RPMI7951 (cell line): ENCODE data around the gene AK8. TPM values are rescaled to one million over a fixed set of nuclear protein-coding genes. Genes with fewer than 3 reads are reported as not detected.

Experiments
- total RNA-seq: library from RNA; depleted of rRNA; stranded (reverse); fragments of >200 nt; shearing (Covaris generic); gene quantifications from 2 replicates; pipeline ENCODE4 v1.2.3, GENCODE V29; 2014; rRNA removed

The AK8 gene
- total RNA-seq, 1 experiment from 2014 or later = not detected

Other genes with a start within 250 kb of the AK8 start
- gene DDX31, start 208.3 kb downstream of the AK8 start, total RNA-seq = 9.2 and 9.6 TPM in 2 replicates
- gene GTF3C4, start 207.8 kb downstream of the AK8 start, total RNA-seq = 10.8 and 11.5 TPM in 2 replicates
- gene SPACA9, start 614 bp upstream of the AK8 start, total RNA-seq = 3.3 and 5.6 TPM in 2 replicates
- 16.5 and 20.7 TPM in 2 replicates for gene TSC1, start 66.3 kb upstream of the AK8 start, total RNA-seq
- not detected in 2 replicates for gene GFI1B, start 100.4 kb upstream of the AK8 start, total RNA-seq
- 45.9 and 48.3 TPM in 2 replicates for gene GTF3C5, start 152.7 kb upstream of the AK8 start, total RNA-seq
- 0.12 TPM in 1 of 2 replicates, not detected in the other for gene CEL, start 183.7 kb upstream of the AK8 start, total RNA-seq
- gene RALGDS, start 243.0 kb upstream of the AK8 start, total RNA-seq = 12.5 and 18.9 TPM in 2 replicates